LNCAP (cell line): Measurements from ENCODE around the gene PPP1R12B.

Experiments used
- CTCF ChIP-seq: fragments of 450-650 bp; IDR thresholded peaks from 2 replicates; pipeline ENCODE4 v1.5.1; 2017; ENCODE audit warnings: mild to moderate bottlenecking

The PPP1R12B gene

DNA sequence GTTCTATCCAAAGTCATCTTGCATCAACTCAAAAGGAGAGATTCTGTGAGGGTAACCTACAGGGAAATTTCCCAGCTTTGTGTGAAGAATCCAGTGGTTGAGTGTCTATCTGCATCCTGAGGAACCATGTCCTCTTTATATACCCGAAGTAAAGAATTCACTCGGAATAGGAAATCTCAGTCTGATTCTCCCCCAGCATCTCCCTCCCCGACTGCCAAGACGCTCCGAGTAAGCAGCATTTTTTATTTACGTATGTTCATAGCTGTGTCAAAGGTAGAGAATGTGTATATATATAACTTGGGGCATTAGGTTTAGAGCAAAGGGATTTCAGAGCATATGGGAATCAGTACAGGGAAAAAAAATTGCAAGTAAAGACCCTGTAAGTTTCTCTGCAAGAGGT is 191.5 kb downstream of the PPP1R12B start:
- TF ChIP-seq CTCF = no peak

DNA sequence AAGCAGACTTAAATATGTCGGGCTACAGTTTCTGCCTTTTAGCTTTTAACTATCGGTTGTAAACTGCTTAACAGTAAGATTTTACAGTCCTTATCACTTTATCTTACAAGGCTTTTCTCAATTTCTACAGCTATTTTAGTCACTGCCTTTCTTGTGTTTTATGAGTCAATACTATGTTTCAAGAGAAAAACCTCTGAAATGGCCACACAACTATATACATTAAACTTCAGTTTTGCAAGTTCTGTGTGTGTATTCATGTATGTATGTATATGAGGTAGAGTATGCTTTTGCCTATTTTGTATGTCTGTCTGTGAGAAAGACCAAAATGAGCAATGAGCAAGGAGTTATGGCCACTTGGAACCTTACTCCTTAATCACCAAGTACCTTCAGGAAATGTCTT is 191.9 kb downstream of the PPP1R12B start:
- TF ChIP-seq CTCF = no peak

DNA sequence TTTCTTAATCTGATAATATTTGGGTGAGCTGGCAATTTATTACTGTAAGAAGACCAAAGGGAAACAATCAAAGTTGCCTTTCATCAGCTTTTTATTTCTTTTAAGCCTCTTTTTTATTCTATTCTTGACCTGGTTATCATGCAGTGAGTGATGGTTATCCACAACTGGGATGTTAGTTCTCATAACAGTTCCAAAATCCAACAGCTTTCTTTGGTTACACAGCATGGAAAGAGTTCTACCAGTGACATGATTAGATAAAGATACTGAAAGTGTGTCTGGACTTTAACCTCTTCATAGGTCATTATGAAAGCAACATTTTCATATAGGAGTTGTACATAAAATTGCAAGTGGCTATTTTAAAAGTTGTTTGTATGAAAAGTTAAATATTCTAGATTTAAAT is 198.7 kb downstream of the PPP1R12B start:
- TF ChIP-seq CTCF = no peak

- no peak for TF ChIP-seq CTCF
These were observed 203.2 kb downstream of the PPP1R12B start for GRCh38 chr1:202551683-202552082.

DNA sequence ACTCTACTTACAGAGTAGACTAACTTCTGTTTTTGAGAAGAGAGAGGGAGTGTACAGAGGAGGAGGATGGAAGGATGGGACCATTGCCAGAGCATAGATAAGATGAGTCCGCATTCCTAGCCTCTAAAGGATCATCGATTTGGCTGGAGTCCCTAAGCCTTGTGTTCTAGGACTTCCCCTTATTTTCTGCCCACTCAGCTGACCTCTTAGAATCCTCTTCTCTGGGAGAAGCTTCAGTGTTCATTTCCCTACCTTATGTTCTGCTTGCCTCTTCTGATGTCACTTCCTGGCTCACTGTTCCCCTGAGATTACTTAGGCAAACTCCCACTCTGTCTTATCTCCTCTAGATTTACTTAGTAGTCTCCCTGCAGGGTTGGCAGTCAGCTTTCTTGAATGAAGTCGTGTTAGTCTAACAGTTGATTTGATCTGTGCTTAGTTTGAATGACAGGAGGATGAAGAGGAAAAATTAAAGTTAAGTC is 205.1 kb downstream of the PPP1R12B start:
- no peak for TF ChIP-seq CTCF

GRCh38 chr1:202561240-202561639 is 212.7 kb downstream of the PPP1R12B start:
- TF ChIP-seq CTCF = no peak

GRCh38 chr1:202561726-202562443 is 213.4 kb downstream of the PPP1R12B start:
- no peak for TF ChIP-seq CTCF
